Measurements from ENCODE around the gene FOS.
A peak's percentile ranks its signal among the peaks of the same experiment; 100 is the strongest.

FOS gene

DNA sequence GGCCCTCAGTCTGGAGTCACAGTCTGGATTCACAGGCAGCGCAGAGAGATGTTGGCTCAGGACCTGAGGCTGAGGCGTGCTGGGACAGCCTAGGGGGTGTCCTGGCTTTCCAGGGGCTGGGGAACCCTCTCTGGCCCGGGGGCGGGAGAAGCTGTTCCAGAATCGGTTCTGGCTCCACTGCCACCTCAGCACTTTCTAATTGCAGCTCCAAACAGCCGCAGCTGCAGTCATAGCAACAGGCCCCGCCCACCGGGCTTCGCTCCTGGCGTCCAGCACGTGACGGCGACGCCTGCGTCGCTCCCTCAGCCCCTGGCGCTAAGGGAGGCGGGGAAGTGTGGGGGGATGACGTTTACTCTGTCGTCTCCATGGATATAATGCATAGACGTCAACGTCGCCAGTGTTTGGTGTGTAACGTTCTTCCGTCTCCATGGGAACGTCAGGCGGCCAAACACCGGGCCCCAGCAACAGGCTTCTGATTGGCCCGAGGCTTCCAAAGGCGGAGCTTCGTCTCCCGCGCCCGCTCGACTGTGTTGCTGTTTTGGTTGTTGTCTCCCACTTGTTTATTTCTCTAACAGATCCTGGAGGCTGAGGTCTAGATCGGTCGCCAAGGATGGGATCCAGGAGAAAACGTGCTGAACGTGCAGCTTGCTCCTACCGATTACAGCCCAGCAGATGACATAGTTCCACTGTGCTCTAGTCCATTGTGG lies 19.7 kb upstream of the FOS start (continued):
- TF ChIP-seq, protein P1, sequence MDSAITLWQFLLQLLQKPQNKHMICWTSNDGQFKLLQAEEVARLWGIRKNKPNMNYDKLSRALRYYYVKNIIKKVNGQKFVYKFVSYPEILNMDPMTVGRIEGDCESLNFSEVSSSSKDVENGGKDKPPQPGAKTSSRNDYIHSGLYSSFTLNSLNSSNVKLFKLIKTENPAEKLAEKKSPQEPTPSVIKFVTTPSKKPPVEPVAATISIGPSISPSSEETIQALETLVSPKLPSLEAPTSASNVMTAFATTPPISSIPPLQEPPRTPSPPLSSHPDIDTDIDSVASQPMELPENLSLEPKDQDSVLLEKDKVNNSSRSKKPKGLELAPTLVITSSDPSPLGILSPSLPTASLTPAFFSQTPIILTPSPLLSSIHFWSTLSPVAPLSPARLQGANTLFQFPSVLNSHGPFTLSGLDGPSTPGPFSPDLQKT (IDR thresholded peaks at IDR 0.05; ENCODE audit: borderline replicate concordance, low read depth, low read length): no peak
- peak; percentile 51; the same call in 1 of the 2 replicates for TF ChIP-seq ZNF335 (tag by site-specific recombination; conservative IDR thresholded peaks at IDR 0.05)
- TF ChIP-seq ZNF157 (tag by site-specific recombination; IDR thresholded peaks at IDR 0.05): no peak
- no peak for TF ChIP-seq ZNF248 (tag by site-specific recombination; IDR thresholded peaks at IDR 0.05)
- no peak for TF ChIP-seq ZNF37A (tag by site-specific recombination; IDR thresholded peaks at IDR 0.05)
- TF ChIP-seq, protein P2, sequence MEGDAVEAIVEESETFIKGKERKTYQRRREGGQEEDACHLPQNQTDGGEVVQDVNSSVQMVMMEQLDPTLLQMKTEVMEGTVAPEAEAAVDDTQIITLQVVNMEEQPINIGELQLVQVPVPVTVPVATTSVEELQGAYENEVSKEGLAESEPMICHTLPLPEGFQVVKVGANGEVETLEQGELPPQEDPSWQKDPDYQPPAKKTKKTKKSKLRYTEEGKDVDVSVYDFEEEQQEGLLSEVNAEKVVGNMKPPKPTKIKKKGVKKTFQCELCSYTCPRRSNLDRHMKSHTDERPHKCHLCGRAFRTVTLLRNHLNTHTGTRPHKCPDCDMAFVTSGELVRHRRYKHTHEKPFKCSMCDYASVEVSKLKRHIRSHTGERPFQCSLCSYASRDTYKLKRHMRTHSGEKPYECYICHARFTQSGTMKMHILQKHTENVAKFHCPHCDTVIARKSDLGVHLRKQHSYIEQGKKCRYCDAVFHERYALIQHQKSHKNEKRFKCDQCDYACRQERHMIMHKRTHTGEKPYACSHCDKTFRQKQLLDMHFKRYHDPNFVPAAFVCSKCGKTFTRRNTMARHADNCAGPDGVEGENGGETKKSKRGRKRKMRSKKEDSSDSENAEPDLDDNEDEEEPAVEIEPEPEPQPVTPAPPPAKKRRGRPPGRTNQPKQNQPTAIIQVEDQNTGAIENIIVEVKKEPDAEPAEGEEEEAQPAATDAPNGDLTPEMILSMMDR (tag by site-specific recombination; IDR thresholded peaks at IDR 0.05): no peak
- no peak for TF ChIP-seq RBAK (tag by site-specific recombination; IDR thresholded peaks at IDR 0.05)
- no peak for TF ChIP-seq ZNF391 (tag by site-specific recombination; IDR thresholded peaks at IDR 0.05; ENCODE audit: borderline replicate concordance, low read depth)
- peak; percentile 56 for TF ChIP-seq ZIC2 (tag by site-specific recombination; IDR thresholded peaks at IDR 0.05)
- 0 out of 2 replicates have a peak, but pooled peaks have one; percentile 25 for TF ChIP-seq ZSCAN30 (tag by site-specific recombination; IDR thresholded peaks at IDR 0.05)
- TF ChIP-seq ZBTB8A (tag by site-specific recombination; IDR thresholded peaks at IDR 0.05): no peak
- TF ChIP-seq SCRT1 (tag by site-specific recombination; IDR thresholded peaks at IDR 0.05; ENCODE audit: borderline replicate concordance): no peak

DNA sequence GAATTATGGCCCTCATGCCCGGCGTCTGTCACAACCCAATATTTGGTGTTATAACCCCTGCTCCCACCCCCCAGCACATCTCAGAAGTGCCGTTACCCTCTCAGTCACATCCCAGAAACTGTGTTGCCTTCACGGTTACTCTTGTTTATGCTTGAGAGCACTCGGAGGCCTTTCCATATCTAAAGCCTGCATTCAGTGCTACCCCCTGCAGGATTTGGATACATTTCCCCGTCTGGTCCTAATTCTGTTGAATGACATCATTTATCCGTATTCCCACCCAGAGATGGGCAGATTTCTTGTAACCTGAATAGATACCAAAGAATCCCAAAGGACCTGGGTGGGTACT lies 19.1 kb upstream of the FOS start:
- H3K36me3 ChIP-seq (ENCODE audit: control insufficient read depth in 2 of 2, insufficient read depth in 1 of 2, low read length in 2 of 2): no peaks in the 10 kb centered on the region
- no peaks in the 10 kb centered on the region for H3K9me3 ChIP-seq (ENCODE audit: control insufficient read depth, insufficient read depth, low read depth, low read length)
- ChIA-PET POLR2A (interaction anchor here (0.6 to 1.8 kb wide), 7 partner anchors 8 to 496 kb away, joined by 3 to 8 read pairs (median 5); partner anchors contain the start of genes FOS and NEK9), CTCF (interaction anchor here (0.6 to 1.5 kb wide), 4 partner anchors 17 to 381 kb away, joined by 4 to 6 read pairs (median 5); no protein-coding TSS in a partner anchor)
- H3K27ac ChIP-seq (ENCODE audit: extremely low read depth, low read depth, low read length): peak overlapping the region; percentile 70
- peak overlapping the region; percentile 40 for H3K4me3 ChIP-seq (ENCODE audit: low read depth, low read length)
- peaks cover 16% of the 10 kb centered on the region for H3K4me1 ChIP-seq (ENCODE audit: control insufficient read depth, insufficient read depth, low read length)
- TF ChIP-seq GLIS1 (tag by site-specific recombination; IDR thresholded peaks at IDR 0.05) (peak; percentile 78), ZNF341 (tag by site-specific recombination; IDR thresholded peaks at IDR 0.05; ENCODE audit: low read depth) (no peak), ZNF571 (tag by site-specific recombination; IDR thresholded peaks at IDR 0.05) (no peak), ZNF830 (tag by site-specific recombination; IDR thresholded peaks at IDR 0.05; ENCODE audit: low read depth) (no peak), ZNF146 (tag by site-specific recombination; IDR thresholded peaks at IDR 0.05) (no peak), YY2 (tag by site-specific recombination; IDR thresholded peaks at IDR 0.05) (no peak), ZEB2 (tag by site-specific recombination; IDR thresholded peaks at IDR 0.05) (0 out of 2 replicates have a peak, but pooled peaks have one; percentile 14), GLIS2 (tag by site-specific recombination; IDR thresholded peaks at IDR 0.05) (0 out of 2 replicates have a peak, but pooled peaks have one; percentile 26), ZNF626 (tag by site-specific recombination; IDR thresholded peaks at IDR 0.05) (no peak), ZNF501 (tag by site-specific recombination; IDR thresholded peaks at IDR 0.05) (0 out of 2 replicates have a peak, but pooled peaks have one; percentile 36), ZNF600 (tag by site-specific recombination; IDR thresholded peaks at IDR 0.05) (peak; percentile 93), ZBTB17 (tag by site-specific recombination; IDR thresholded peaks at IDR 0.05) (peak; percentile 38; the same call in 1 of the 2 replicates), ZBTB20 (tag by site-specific recombination; IDR thresholded peaks at IDR 0.05) (peak; percentile 80), ZNF184 (tag by site-specific recombination; IDR thresholded peaks at IDR 0.05) (no peak), ZFP69B (tag by site-specific recombination; IDR thresholded peaks at IDR 0.05) (0 out of 2 replicates have a peak, but pooled peaks have one; percentile 51), ZNF2 (tag by site-specific recombination; IDR thresholded peaks at IDR 0.05) (peak; percentile 78; the same call in 1 of the 2 replicates), ZNF785 (tag by site-specific recombination; IDR thresholded peaks at IDR 0.05) (no peak), ZNF335 (tag by site-specific recombination; conservative IDR thresholded peaks at IDR 0.05) (peak; percentile 31; the same call in 1 of the 2 replicates), ZNF391 (tag by site-specific recombination; IDR thresholded peaks at IDR 0.05; ENCODE audit: borderline replicate concordance, low read depth) (peak; percentile 42; the same call in 1 of the 2 replicates), ZNF561 (tag by site-specific recombination; IDR thresholded peaks at IDR 0.05; ENCODE audit: borderline replicate concordance) (0 out of 2 replicates have a peak, but pooled peaks have one; percentile 29)
- TF ChIP-seq, protein P2 (tag by site-specific recombination; IDR thresholded peaks at IDR 0.05): peak; percentile 46; the same call in 1 of the 2 replicates
- TF ChIP-seq, protein P3, sequence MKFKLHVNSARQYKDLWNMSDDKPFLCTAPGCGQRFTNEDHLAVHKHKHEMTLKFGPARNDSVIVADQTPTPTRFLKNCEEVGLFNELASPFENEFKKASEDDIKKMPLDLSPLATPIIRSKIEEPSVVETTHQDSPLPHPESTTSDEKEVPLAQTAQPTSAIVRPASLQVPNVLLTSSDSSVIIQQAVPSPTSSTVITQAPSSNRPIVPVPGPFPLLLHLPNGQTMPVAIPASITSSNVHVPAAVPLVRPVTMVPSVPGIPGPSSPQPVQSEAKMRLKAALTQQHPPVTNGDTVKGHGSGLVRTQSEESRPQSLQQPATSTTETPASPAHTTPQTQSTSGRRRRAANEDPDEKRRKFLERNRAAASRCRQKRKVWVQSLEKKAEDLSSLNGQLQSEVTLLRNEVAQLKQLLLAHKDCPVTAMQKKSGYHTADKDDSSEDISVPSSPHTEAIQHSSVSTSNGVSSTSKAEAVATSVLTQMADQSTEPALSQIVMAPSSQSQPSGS (tag by site-specific recombination; IDR thresholded peaks at IDR 0.05; ENCODE audit: low read depth): peak; percentile 91
